ENCODE data around the gene MOB1A. TPM values are rescaled to one million over a fixed set of nuclear protein-coding genes. Genes with fewer than 3 reads are reported as not detected.

Gene MOB1A
- total RNA-seq, 1 experiment from 2014 or later: 88.2 TPM

GRCh38 chr2:74147727-74148456 is 30.8 kb downstream of the MOB1A start, which contains the start of gene BOLA3 (continued):
- TF ChIP-seq NR1H2 (CRISPR knock-in tag; IDR thresholded peaks at IDR 0.05) (no peak), SMAD3 (CRISPR knock-in tag; IDR thresholded peaks at IDR 0.05; ENCODE audit: borderline replicate concordance) (no peak), NFATC4 (CRISPR knock-in tag; IDR thresholded peaks at IDR 0.05) (peak; percentile 68; the same call in 1 of the 2 replicates), FOXJ3 (CRISPR knock-in tag; IDR thresholded peaks at IDR 0.05; ENCODE audit: borderline replicate concordance) (no peak), FOXP4 (CRISPR knock-in tag; IDR thresholded peaks at IDR 0.05) (peak; percentile 48; the same call in 1 of the 2 replicates), TEAD1 (CRISPR knock-in tag; IDR thresholded peaks at IDR 0.05) (no peak), OVOL2 (CRISPR knock-in tag; IDR thresholded peaks at IDR 0.05; ENCODE audit: borderline replicate concordance) (no peak), AR (CRISPR knock-in tag; IDR thresholded peaks at IDR 0.05) (no peak), ARID4B (CRISPR knock-in tag; IDR thresholded peaks at IDR 0.05; ENCODE audit: borderline replicate concordance) (peak; percentile 37; the same call in 1 of the 2 replicates), ESRRA (CRISPR knock-in tag; IDR thresholded peaks at IDR 0.05; ENCODE audit: borderline replicate concordance) (peak; percentile 91; the same call in 1 of the 2 replicates), ZNF232 (CRISPR knock-in tag; IDR thresholded peaks at IDR 0.05) (no peak), RELA (CRISPR knock-in tag; IDR thresholded peaks at IDR 0.05; ENCODE audit: borderline replicate concordance) (no peak), ETV6 (CRISPR knock-in tag; IDR thresholded peaks at IDR 0.05) (peak; percentile 81), ZNF416 (CRISPR knock-in tag; IDR thresholded peaks at IDR 0.05) (no peak), HMGA2 (CRISPR knock-in tag; IDR thresholded peaks at IDR 0.05) (no peak), FOXK1 (CRISPR knock-in tag; IDR thresholded peaks at IDR 0.05) (peak; percentile 66), ZNF532 (CRISPR knock-in tag; IDR thresholded peaks at IDR 0.05; ENCODE audit: borderline replicate concordance) (no peak), ATF1 (CRISPR knock-in tag; IDR thresholded peaks at IDR 0.05) (no peak)
- TF ChIP-seq, protein P1, sequence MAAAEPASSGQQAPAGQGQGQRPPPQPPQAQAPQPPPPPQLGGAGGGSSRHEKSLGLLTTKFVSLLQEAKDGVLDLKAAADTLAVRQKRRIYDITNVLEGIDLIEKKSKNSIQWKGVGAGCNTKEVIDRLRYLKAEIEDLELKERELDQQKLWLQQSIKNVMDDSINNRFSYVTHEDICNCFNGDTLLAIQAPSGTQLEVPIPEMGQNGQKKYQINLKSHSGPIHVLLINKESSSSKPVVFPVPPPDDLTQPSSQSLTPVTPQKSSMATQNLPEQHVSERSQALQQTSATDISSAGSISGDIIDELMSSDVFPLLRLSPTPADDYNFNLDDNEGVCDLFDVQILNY (CRISPR knock-in tag; IDR thresholded peaks at IDR 0.05): no peak; the same call in 1 of the 2 replicates
- TF ChIP-seq, protein P2, sequence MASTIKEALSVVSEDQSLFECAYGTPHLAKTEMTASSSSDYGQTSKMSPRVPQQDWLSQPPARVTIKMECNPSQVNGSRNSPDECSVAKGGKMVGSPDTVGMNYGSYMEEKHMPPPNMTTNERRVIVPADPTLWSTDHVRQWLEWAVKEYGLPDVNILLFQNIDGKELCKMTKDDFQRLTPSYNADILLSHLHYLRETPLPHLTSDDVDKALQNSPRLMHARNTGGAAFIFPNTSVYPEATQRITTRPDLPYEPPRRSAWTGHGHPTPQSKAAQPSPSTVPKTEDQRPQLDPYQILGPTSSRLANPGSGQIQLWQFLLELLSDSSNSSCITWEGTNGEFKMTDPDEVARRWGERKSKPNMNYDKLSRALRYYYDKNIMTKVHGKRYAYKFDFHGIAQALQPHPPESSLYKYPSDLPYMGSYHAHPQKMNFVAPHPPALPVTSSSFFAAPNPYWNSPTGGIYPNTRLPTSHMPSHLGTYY (CRISPR knock-in tag; IDR thresholded peaks at IDR 0.05): no peak
- TF ChIP-seq, protein P3, sequence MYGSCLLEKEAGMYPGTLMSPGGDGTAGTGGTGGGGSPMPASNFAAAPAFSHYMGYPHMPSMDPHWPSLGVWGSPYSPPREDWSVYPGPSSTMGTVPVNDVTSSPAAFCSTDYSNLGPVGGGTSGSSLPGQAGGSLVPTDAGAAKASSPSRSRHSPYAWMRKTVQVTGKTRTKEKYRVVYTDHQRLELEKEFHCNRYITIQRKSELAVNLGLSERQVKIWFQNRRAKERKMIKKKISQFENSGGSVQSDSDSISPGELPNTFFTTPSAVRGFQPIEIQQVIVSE (CRISPR knock-in tag; IDR thresholded peaks at IDR 0.05; ENCODE audit: borderline replicate concordance): no peak
